NCI-H2029 (cell line): Measurements from ENCODE around the gene GHR.

Experiments used
- DNase-seq: peaks from one replicate; lab custom pipeline; 2025; lab: John Stamatoyannopoulos, UW

Gene GHR

GRCh38 chr5:42462083-42462482 is 38.8 kb downstream of the GHR start:
- DNase-seq: no peak

GRCh38 chr5:42467572-42467971 is 44.3 kb downstream of the GHR start:
- DNase-seq: no peak

GRCh38 chr5:42467981-42468524 is 44.8 kb downstream of the GHR start:
- DNase-seq: no peak

- DNase-seq: no peak
Measured at GRCh38 chr5:42483472-42484154, 60.4 kb downstream of the GHR start.

GRCh38 chr5:42487077-42487476 is 63.8 kb downstream of the GHR start:
- no peak for DNase-seq

- DNase-seq: no peak
Measured at GRCh38 chr5:42487821-42488220, 64.6 kb downstream of the GHR start.

GRCh38 chr5:42490831-42491230 is 67.6 kb downstream of the GHR start:
- DNase-seq: no peak

GRCh38 chr5:42491699-42492098 is 68.5 kb downstream of the GHR start:
- no peak for DNase-seq

- no peak for DNase-seq
Measured at GRCh38 chr5:42492974-42493373, 69.7 kb downstream of the GHR start.

- DNase-seq: no peak
Measured at GRCh38 chr5:42494414-42494813, 71.2 kb downstream of the GHR start.

- DNase-seq: no peak
Measured at GRCh38 chr5:42495914-42496313, 72.7 kb downstream of the GHR start.

- DNase-seq: no peak
Measured at GRCh38 chr5:42496397-42497156, 73.3 kb downstream of the GHR start.

- DNase-seq: no peak
Measured at GRCh38 chr5:42498000-42498399, 74.8 kb downstream of the GHR start.

GRCh38 chr5:42499016-42499415 is 75.8 kb downstream of the GHR start:
- DNase-seq: no peak

- no peak for DNase-seq
Measured at GRCh38 chr5:42500003-42500599, 76.9 kb downstream of the GHR start.

GRCh38 chr5:42502613-42503470 is 79.6 kb downstream of the GHR start:
- DNase-seq: no peak

- DNase-seq: no peak
Measured at GRCh38 chr5:42506662-42507061, 83.4 kb downstream of the GHR start.

- no peak for DNase-seq
Measured at GRCh38 chr5:42507451-42508097, 84.3 kb downstream of the GHR start.

GRCh38 chr5:42513246-42513645 is 90.0 kb downstream of the GHR start:
- DNase-seq: no peak

- DNase-seq: no peak
Measured at GRCh38 chr5:42514754-42515153, 91.5 kb downstream of the GHR start.

GRCh38 chr5:42515504-42515903 is 92.3 kb downstream of the GHR start:
- no peak for DNase-seq
